Colonic mucosa (tissue), 4 donors: ENCODE results near the gene ATP8A1. TPM values are rescaled to one million over a fixed set of nuclear protein-coding genes. Genes with fewer than 3 reads are reported as not detected.
A peak's percentile ranks its signal among the peaks of the same experiment; 100 is the strongest.

Source experiments
- DNase-seq: peaks from one replicate; pipeline ENCODE4 v3.0.0-alpha.2; 2020
- H3K27ac ChIP-seq: fragments of 200-600 bp; one replicate; pipeline ENCODE4 v1.8.0; 2021
- H3K27me3 ChIP-seq: fragments of 200-600 bp; one replicate; pipeline ENCODE4 v1.8.0; 2021
- H3K36me3 ChIP-seq: fragments of 200-600 bp; one replicate; pipeline ENCODE4 v1.8.0; 2021
- H3K4me1 ChIP-seq: fragments of 200-600 bp; one replicate; pipeline ENCODE4 v1.8.0; 2021; ENCODE audit warnings: mild to moderate bottlenecking
- H3K4me3 ChIP-seq: fragments of 200-600 bp; one replicate; pipeline ENCODE4 v1.8.0; 2021
- H3K9ac ChIP-seq, 2 donors: one replicate each; pipeline ENCODE4 v1.7.0; 2013; ENCODE audit warnings: control low read depth in 2 of 2, low read depth in 2 of 2, low read length in 2 of 2
- H3K9me3 ChIP-seq: fragments of 200-600 bp; one replicate; pipeline ENCODE4 v1.8.0; 2021
- CTCF ChIP-seq: fragments of 200-600 bp; IDR thresholded peaks from one replicate; pipeline ENCODE4 v1.8.0; 2022; ENCODE audit warnings: antibody characterized with exemption, mild to moderate bottlenecking
- intact Hi-C: fragments of 100-400 bp; cut with DNase I; formaldehyde crosslinking; loops from one replicate; pipeline ENCODE4 v1.14.1; 2022
- total RNA-seq, 2 donors: library from RNA; stranded (reverse); fragmentation: NEBNext Ultra II Directional in 1 of 2; extraction: Animal tissue kit (Norgen Biotek cat#: 25700) in 1 of 2; gene quantifications; one replicate each; pipeline ENCODE4 v1.2.1, GENCODE V29; 2021
- donor health status: healthy.
- donor health status: DM: no; HTN: no; CAD: no.
- donor health status: DM: no; HTN: no; CAD: no.

Gene ATP8A1
- total RNA-seq, 2 donors from 2014 or later = 19.1 to 34.0 TPM

GRCh38 chr4:42630908-42631307 lies 26.0 kb downstream of the ATP8A1 start:
- intact Hi-C loops = no loop called here
- TF ChIP-seq CTCF = no peak
- Histone ChIP-seq H3K27me3 (no peaks in the 10 kb centered on the region), H3K9ac (no peak overlapping the region), H3K27ac (no peak overlapping the region), H3K4me1 (peaks cover 13% of the 10 kb centered on the region), H3K36me3 (no peaks in the 10 kb centered on the region), H3K9me3 (no peaks in the 10 kb centered on the region), H3K4me3 (no peak overlapping the region)
- DNase-seq = no peak

DNA sequence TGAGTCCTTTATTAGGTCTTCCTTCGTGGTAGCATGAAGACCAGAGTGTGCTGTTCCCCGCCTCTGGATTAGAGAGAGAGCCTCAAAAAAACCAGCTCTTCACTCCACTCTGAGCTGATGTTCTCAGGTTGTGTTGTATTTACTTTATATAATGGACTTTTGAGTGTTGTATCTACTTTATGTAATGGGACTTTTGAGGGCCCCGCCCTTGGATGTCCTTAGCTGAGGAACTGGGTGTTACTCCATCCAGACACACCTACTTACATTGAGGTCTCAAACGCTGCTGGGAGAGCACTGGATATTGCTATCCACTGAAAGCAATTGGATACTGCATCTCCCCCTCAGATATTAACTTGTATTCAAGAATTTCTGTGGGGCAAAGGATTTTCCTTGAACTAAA lies 28.2 kb downstream of the ATP8A1 start:
- Histone ChIP-seq H3K27me3 (no peaks in the 10 kb centered on the region), H3K36me3 (no peaks in the 10 kb centered on the region), H3K27ac (peak overlapping the region; percentile 46), H3K9me3 (no peaks in the 10 kb centered on the region), H3K4me1 (peaks cover 20% of the 10 kb centered on the region), H3K4me3 (no peak overlapping the region), H3K9ac (no peak overlapping the region)
- no peak for TF ChIP-seq CTCF
- intact Hi-C loops = no loop called here
- DNase-seq = peak; percentile 68

GRCh38 chr4:42627885-42628646 lies 28.8 kb downstream of the ATP8A1 start:
- no peaks in the 10 kb centered on the region for H3K27me3 ChIP-seq
- H3K9ac ChIP-seq = no peak overlapping the region
- H3K27ac ChIP-seq = peak overlapping the region; percentile 46
- H3K4me3 ChIP-seq = no peak overlapping the region
- intact Hi-C loops = no loop called here
- TF ChIP-seq CTCF = no peak
- H3K36me3 ChIP-seq = no peaks in the 10 kb centered on the region
- DNase-seq = peak; percentile 35
- peaks cover 20% of the 10 kb centered on the region for H3K4me1 ChIP-seq
- no peaks in the 10 kb centered on the region for H3K9me3 ChIP-seq

DNA sequence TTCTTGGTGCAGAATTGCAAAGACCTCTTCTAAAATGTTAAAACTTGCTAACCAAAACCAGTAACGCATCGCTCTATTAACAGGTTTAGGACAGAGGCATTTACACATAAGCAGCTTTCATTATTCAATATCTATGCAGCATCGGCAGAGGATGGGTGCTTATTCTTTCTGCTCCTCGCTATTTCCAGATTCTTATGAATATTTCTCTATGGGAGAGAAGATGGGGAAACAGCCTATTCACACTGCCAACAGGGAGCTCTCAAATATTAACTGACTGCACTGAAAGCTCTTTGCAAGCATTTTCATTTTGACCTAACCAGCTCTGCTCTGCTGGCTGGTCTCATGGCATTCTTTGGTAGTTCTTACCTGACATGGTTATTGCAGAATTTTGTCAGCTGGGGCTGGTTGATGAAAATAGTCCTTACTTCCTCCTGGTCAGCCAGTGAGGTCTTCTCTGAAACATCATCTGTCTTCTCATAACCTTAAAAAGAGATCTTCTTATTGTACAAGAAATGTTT lies 30.2 kb downstream of the ATP8A1 start:
- no peaks in the 10 kb centered on the region for H3K9me3 ChIP-seq
- DNase-seq = no peak
- H3K4me3 ChIP-seq = no peak overlapping the region
- no peaks in the 10 kb centered on the region for H3K36me3 ChIP-seq
- no peaks in the 10 kb centered on the region for H3K27me3 ChIP-seq
- no peak for TF ChIP-seq CTCF
- H3K4me1 ChIP-seq = peaks cover 20% of the 10 kb centered on the region
- intact Hi-C loops = no loop called here
- no peak overlapping the region for H3K27ac ChIP-seq
- H3K9ac ChIP-seq = no peak overlapping the region

DNA sequence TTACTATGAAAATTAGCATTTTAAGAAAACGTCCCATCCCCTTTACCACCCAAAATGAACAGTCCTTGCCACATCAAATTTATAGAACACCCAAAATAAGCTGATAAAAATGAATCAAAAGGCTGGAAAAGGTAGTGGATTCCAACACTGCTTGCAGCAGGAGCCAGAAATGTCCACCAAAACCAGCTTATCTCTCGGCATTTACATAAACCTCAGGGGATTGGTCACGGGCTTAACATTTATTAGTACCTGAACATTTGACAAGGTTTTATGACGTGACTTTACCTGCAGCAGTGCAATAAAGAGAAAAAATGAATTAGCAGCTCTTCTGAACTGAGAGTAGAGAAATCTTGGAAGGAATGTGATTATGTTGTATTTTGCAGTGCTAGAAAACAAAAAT lies 31.6 kb downstream of the ATP8A1 start:
- Histone ChIP-seq H3K9me3 (no peaks in the 10 kb centered on the region), H3K27ac (no peak overlapping the region), H3K4me3 (no peak overlapping the region), H3K9ac (no peak overlapping the region), H3K27me3 (no peaks in the 10 kb centered on the region), H3K36me3 (no peaks in the 10 kb centered on the region), H3K4me1 (peaks cover 20% of the 10 kb centered on the region)
- DNase-seq = no peak
- no peak for TF ChIP-seq CTCF
- intact Hi-C loops = no loop called here
